ENCODE data around the gene TRPM1.

- no peak for TF ChIP-seq RFX5 (IDR thresholded peaks at IDR 0.05)
- TF ChIP-seq CEBPB (IDR thresholded peaks at IDR 0.05): no peak
- no peak for TF ChIP-seq REST (IDR thresholded peaks at IDR 0.05)
- TF ChIP-seq ESRRA (IDR thresholded peaks at IDR 0.05; ENCODE audit: borderline replicate concordance, low read length): no peak
- TF ChIP-seq CTCF (IDR thresholded peaks at IDR 0.05): no peak
- TF ChIP-seq HMGXB4 (CRISPR knock-in tag; IDR thresholded peaks at IDR 0.05; ENCODE audit: borderline replicate concordance): no peak
- no peak for TF ChIP-seq MAX (IDR thresholded peaks at IDR 0.05)
- TF ChIP-seq BHLHE40 (IDR thresholded peaks at IDR 0.05; ENCODE audit: low read depth, low read length): no peak
These were observed 1.1 kb upstream of the TRPM1 start for GRCh38 chr15:31102374-31103342.
